SW 1271 (cell line): ENCODE measurements around the gene RXFP3.
"Not testable (repeated sequence)": the region's sequence is repeated elsewhere in the genome, so short reads cannot be mapped to it uniquely, and the experiment has no call there.

Source experiments
- DNase-seq, 2 experiments: peaks; one replicate each; lab custom pipeline; 2025; lab: John Stamatoyannopoulos, UW

The RXFP3 gene

DNA sequence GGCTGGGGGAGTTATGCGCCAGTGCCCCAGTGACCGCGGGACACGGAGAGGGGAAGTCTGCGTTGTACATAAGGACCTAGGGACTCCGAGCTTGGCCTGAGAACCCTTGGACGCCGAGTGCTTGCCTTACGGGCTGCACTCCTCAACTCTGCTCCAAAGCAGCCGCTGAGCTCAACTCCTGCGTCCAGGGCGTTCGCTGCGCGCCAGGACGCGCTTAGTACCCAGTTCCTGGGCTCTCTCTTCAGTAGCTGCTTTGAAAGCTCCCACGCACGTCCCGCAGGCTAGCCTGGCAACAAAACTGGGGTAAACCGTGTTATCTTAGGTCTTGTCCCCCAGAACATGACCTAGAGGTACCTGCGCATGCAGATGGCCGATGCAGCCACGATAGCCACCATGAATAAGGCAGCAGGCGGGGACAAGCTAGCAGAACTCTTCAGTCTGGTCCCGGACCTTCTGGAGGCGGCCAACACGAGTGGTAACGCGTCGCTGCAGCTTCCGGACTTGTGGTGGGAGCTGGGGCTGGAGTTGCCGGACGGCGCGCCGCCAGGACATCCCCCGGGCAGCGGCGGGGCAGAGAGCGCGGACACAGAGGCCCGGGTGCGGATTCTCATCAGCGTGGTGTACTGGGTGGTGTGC lies at the start of gene RXFP3:
Gene RXFP3, plus strand, starts transcription at position 6 of the 636 bp plus-strand sequence. Its CDS starts 355 bp downstream, at position 361.
- DNase-seq, result no peak

GRCh38 chr5:33887268-33887667 lies 48.9 kb upstream of the RXFP3 start:
- DNase-seq, result no peak

DNA sequence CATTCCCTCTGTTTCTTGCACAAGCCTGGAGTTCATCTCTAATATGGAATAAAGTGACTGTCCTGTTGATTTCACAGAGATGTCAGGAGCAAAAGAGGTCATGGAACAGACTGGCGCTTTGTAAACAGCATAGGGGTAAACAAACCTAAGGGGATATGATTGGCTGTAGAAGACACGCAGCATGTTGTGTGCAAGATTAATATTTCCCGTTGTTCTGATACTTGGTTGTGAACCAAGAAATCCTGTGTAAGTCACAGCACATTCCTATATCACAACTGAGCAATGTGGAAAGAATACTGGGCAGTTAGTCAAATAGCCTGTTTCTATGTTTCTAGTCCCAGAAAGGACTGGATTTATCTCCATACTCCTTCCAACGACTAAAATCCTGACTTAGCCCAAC lies 47.6 kb upstream of the RXFP3 start:
- DNase-seq, result no peak

GRCh38 chr5:33890131-33891032 lies 45.8 kb upstream of the RXFP3 start:
- no peak for DNase-seq

- no peak for DNase-seq
These were observed 44.8 kb upstream of the RXFP3 start for GRCh38 chr5:33891446-33891787.

- no peak for DNase-seq
These were observed 44.2 kb upstream of the RXFP3 start, which contains the start of gene ADAMTS12 for GRCh38 chr5:33891788-33892619. Gene ADAMTS12 (minus strand): TSS chr5:33891990. CDS start chr5:33891856, 134 bp downstream.

GRCh38 chr5:33892620-33893137 lies 43.5 kb upstream of the RXFP3 start:
- DNase-seq, result no peak

GRCh38 chr5:33894566-33894965 lies 41.6 kb upstream of the RXFP3 start:
- DNase-seq, result no peak

- no peak for DNase-seq
These were observed 35.0 kb upstream of the RXFP3 start for GRCh38 chr5:33901156-33901555.

GRCh38 chr5:33903118-33903517 lies 33.1 kb upstream of the RXFP3 start:
- DNase-seq, result no peak

DNA sequence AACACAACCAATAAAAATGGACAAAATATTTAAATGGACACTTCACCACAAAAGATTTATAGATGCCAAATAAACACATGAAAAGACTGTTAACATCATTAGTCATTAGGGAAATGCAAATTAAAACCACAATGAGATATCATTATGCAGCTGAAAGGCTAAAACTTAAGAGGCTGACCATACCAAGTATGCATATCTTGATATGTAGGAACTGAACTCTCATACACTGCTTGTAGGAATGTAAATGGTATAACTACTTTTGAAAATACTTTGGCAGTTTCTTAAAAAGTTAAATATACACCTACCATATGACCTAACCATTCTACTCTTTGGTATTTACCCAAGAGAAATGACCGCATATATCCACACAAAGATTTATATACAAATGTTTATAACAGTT lies 30.8 kb upstream of the RXFP3 start:
- no peak for DNase-seq

DNA sequence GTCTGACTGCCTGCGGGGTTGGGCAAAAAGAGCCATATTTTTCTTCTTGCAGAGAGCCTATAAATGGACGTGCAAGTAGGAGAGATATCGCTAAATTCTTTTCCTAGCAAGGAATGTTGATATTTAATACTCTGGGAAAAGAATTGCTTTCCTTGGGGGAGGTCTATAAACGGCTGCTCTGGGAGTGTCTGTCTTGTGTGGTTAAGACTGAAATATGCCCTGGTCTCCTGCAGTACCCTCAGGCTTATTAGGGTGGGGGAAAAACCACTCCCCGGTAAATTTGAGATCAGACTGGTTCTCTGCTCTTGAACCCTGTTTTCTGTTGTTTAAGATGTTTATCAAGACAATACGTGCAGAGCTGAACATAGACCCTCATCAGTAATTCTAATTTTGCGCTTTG lies 29.9 kb upstream of the RXFP3 start:
- DNase-seq, result not testable (repeated sequence)

GRCh38 chr5:33914844-33915243 lies 21.3 kb upstream of the RXFP3 start:
- not testable (repeated sequence) for DNase-seq

DNA sequence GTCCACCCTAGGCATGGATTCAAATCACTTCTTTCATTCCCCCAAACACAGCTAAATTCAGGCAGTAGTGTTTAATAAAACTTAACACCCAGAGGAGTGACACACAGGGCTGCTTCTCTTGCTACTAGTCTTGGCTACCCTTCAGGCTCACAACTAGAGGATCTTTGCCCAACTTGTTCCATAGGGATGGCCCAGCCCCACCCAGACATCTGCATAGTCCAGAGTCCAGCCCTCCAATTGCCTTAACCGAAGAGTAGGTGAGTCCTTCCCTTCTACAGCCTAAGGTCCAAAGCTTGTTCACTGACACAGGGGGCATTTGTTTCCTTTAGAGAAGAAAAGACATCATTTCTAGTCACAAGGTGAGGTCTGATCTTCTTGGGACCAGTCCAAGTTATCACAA lies 15.2 kb upstream of the RXFP3 start:
- DNase-seq, result no peak

- no peak for DNase-seq
These were observed 10.9 kb upstream of the RXFP3 start for GRCh38 chr5:33925278-33925677.

- no peak for DNase-seq
These were observed 8.5 kb upstream of the RXFP3 start for GRCh38 chr5:33927685-33928084.

DNA sequence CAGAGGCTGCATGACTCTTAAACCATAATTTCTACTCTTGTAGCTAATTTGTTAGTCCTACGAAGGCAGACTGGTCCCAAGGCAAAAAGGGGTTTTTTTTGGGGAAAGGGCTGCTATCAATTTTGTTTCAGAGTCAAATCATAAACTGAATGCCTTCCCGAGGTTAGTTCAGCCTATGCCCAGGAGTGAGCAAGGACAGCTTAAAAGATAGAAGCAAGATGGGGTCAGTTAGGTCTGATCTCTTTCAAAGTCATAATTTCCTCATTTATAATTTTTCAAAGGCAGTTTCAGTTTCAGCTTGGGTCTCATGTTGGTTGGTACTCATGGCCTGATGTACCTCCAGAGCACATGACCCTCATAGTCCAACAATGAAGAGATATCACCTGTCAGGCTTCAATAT lies 7.9 kb upstream of the RXFP3 start:
- DNase-seq, result no peak

- DNase-seq, result no peak
These were observed 6.1 kb upstream of the RXFP3 start for GRCh38 chr5:33929925-33930690.

GRCh38 chr5:33931136-33931535 lies 5.0 kb upstream of the RXFP3 start:
- no peak for DNase-seq

DNA sequence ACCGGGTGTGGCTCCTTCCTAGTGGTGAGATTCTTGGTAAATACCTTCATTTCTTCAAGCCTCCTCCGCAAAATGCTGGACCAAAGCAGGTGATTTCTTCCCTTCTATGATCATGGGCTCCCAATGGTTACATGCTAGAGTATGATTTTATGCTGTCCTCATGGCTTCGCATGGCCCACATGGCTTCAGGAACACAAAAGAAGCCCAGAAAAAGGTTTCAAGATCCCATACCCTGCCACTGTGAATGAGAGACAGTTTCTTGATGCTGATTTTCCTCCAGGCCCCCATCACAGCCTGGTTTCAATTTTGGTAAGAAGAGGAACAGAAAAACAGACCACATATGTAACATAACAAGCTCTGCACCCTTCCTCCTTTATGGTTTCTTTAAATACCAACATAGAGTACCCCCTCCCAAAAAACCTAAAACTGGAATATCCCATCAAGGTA lies 2.4 kb upstream of the RXFP3 start:
- DNase-seq, result no peak

DNA sequence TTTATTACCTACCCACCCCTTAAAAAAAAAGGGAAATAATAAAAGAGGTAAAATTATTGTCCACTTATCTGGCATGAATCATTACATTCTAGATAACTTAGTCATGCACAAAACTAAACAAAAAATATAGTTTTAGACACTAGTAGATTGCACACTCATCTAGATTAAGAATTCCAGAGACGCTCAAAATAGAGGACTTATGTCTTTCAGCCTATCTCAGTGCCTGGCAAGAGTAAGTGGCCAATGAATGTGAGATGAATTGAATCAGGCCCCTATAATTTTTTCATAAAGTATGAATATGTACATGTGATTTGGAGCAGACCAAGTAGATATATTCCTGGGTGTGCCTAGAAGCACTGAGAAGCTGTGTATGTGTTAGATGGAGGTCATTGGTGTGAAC lies 2.0 kb upstream of the RXFP3 start:
- DNase-seq, result peak in 1 of 2 experiments; percentile 28
